A673 (cell line): ENCODE measurements around the gene ID1. TPM values are rescaled to one million over a fixed set of nuclear protein-coding genes. Genes with fewer than 3 reads are reported as not detected.

ENCODE experiments used
- BruUV-seq: library from RNA; stranded (reverse); fragments of 400-500 nt; replicated peaks from 2 replicates; lab custom pipeline; 2021; lab: Mats Ljungman, UMichigan
- CTCF ChIA-PET: fragments of 300-600 bp; sonication (Branson Sonifier 250); formaldehyde crosslinking; loops from one replicate; lab custom pipeline; 2022; ENCODE audit warnings: antibody characterized with exemption; lab: Charles Lee
- POLR2A ChIA-PET: fragments of 300-600 bp; sonication (Branson Sonifier 250); formaldehyde crosslinking; loops from one replicate; lab custom pipeline; 2022; ENCODE audit warnings: antibody characterized with exemption; ENCODE audit not compliant: low non-redundant PET; lab: Charles Lee
- DNase-seq: peaks from one replicate; pipeline ENCODE4 v3.0.0-alpha.2; 2015; ENCODE audit warnings: low spot score
- H3K27ac ChIP-seq: fragments of 200-600 bp; sonication (generic); 2 replicates; pipeline ENCODE4 v1.5.1; 2016; ENCODE audit warnings: mixed run types, low read depth, mild to moderate bottlenecking, mixed read lengths, antibody characterized with exemption, low read length; ENCODE audit not compliant: poor library complexity, severe bottlenecking
- H3K27me3 ChIP-seq: fragments of 200-600 bp; sonication (generic); replicated peaks from 2 replicates; pipeline ENCODE4 v1.6.1; 2017; ENCODE audit warnings: mixed run types, low read depth, mild to moderate bottlenecking, mixed read lengths, antibody characterized with exemption, low read length; ENCODE audit not compliant: insufficient read depth, poor library complexity
- H3K36me3 ChIP-seq: fragments of 200-600 bp; sonication (generic); 2 replicates; pipeline ENCODE4 v1.6.1; 2016; ENCODE audit warnings: mixed run types, mild to moderate bottlenecking, mixed read lengths, antibody characterized with exemption, low read length; ENCODE audit not compliant: insufficient read depth, poor library complexity, severe bottlenecking
- H3K4me1 ChIP-seq: fragments of 200-600 bp; sonication (generic); 2 replicates; pipeline ENCODE4 v1.6.1; 2017; ENCODE audit warnings: mixed run types, mild to moderate bottlenecking, mixed read lengths, antibody characterized with exemption, low read length; ENCODE audit not compliant: insufficient read depth, poor library complexity, severe bottlenecking
- H3K4me3 ChIP-seq: fragments of 200-600 bp; sonication (generic); 2 replicates; pipeline ENCODE4 v1.5.1; 2016; ENCODE audit warnings: low read depth, mixed run types, mild to moderate bottlenecking, mixed read lengths, low read length; ENCODE audit not compliant: poor library complexity, severe bottlenecking
- H3K9me3 ChIP-seq: fragments of 200-600 bp; sonication (generic); 2 replicates; pipeline ENCODE4 v1.6.1; 2016; ENCODE audit warnings: mixed run types, low read depth, mild to moderate bottlenecking, mixed read lengths, antibody characterized with exemption, low read length; ENCODE audit not compliant: poor library complexity, severe bottlenecking
- EZH2 ChIP-seq: fragments of 200-600 bp; sonication (generic); IDR thresholded peaks from 2 replicates; pipeline ENCODE4 v1.6.1; 2017; ENCODE audit warnings: borderline replicate concordance, low read depth, mild to moderate bottlenecking, mixed read lengths, antibody characterized with exemption, low read length; ENCODE audit not compliant: poor library complexity, severe bottlenecking
- intact Hi-C: fragments of 100-400 bp; cut with micrococcal nuclease; formaldehyde crosslinking; loops from one replicate; pipeline ENCODE4 v1.10.0; 2022; ENCODE audit not compliant: unreplicated experiment
- total RNA-seq: library from RNA; stranded (reverse); gene quantifications from 2 replicates; pipeline ENCODE4 v1.2.3, GENCODE V29; 2021
- TF ChIP-seq, protein P1 (sequence below): fragments of 300-800, 200-600 bp; sonication (generic); conservative IDR thresholded peaks from 2 replicates; pipeline ENCODE4 v1.5.1; 2017; ENCODE audit warnings: low read depth, mild to moderate bottlenecking, antibody characterized with exemption, low read length, moderate library complexity, mixed read lengths

ID1 gene
- total RNA-seq, 1 experiment from 2014 or later, result 39.3 TPM

DNA sequence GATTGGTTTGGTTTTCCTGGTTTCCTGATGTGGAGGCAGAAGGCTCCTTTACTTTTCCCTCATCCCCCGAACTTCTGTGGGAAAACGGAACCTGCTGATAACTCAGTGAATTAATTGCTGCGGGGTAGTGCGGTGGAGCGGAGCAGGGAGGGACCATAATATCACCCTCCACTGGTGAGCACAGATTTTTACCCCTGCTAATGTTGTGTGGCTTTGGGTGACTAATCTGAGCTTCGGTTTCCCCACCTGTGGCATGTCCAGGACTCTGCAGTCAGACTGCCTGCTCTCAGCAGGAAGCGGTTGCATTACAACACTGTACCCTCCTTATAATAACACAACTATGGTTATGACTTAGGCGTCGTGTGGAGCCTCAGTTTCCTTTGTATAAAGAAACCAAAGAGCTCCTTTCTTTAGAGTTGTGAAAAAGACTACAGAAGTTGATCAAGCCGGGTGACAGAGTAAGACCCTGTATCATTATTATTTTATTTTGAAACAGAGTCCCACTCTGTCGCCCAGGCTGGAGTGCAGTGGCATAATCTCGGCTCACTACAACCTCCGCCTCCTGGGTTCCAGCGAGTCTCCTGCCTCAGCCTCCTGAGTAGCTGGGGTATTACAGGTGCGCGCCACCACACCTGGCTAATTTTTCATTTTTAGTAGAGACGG lies 2.2 kb upstream of the ID1 start:
- H3K27ac ChIP-seq, result peak overlapping the region; percentile 96
- peaks cover 20% of the 10 kb centered on the region for H3K4me1 ChIP-seq
- CTCF ChIA-PET, result interaction anchor here (0.6 to 1.3 kb wide), 4 partner anchors 12 to 130 kb away, joined by 3 read pairs; no protein-coding TSS in a partner anchor
- peak; percentile 51 for DNase-seq
- POLR2A ChIA-PET, result interaction anchor here (3.1 kb wide), 1 partner anchor 30 kb away, joined by 23 read pairs; no protein-coding TSS in a partner anchor
- intact Hi-C loops, result no loop called here
- H3K27me3 ChIP-seq, result no peaks in the 10 kb centered on the region
- no peak overlapping the region for H3K4me3 ChIP-seq
- H3K9me3 ChIP-seq, result no peaks in the 10 kb centered on the region
- no peak for TF ChIP-seq EZH2
- TF ChIP-seq, protein P1, sequence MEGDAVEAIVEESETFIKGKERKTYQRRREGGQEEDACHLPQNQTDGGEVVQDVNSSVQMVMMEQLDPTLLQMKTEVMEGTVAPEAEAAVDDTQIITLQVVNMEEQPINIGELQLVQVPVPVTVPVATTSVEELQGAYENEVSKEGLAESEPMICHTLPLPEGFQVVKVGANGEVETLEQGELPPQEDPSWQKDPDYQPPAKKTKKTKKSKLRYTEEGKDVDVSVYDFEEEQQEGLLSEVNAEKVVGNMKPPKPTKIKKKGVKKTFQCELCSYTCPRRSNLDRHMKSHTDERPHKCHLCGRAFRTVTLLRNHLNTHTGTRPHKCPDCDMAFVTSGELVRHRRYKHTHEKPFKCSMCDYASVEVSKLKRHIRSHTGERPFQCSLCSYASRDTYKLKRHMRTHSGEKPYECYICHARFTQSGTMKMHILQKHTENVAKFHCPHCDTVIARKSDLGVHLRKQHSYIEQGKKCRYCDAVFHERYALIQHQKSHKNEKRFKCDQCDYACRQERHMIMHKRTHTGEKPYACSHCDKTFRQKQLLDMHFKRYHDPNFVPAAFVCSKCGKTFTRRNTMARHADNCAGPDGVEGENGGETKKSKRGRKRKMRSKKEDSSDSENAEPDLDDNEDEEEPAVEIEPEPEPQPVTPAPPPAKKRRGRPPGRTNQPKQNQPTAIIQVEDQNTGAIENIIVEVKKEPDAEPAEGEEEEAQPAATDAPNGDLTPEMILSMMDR, result no peak
- BruUV-seq, result no TSS peak
- H3K36me3 ChIP-seq, result no peaks in the 10 kb centered on the region

DNA sequence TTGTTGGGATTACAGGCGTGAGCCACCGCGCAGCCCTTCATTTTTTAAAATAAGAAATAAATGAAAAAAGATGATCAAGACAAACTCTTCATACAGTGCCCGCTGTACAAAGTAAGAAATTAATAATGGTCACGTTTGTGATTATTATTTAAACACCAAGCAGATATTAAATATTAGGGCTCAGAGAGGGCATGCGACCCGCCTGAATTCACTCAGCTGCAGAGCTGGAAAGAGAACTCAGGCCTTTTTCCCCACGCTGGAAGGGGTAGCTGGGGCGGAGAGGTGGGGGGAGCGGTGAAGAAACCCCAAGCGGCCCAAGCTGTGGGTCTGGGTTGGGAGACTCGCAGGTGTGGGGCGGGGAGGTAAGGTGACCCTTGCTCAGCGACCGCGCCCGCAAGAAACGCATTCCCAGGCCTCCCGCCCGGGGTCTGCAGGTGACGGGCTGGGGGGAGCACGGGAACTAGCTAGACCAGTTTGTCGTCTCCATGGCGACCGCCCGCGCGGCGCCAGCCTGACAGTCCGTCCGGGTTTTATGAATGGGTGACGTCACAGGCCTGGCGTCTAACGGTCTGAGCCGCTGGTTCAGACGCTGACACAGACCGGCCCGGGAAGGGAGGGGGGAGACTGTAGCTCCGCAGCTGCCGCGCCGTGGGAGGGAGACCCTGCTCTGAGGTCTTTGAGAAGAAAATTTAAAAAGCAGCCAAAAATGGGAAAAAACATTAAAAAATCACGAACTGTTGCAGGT lies 1.1 kb upstream of the ID1 start:
- Histone ChIP-seq H3K4me3 (peak overlapping the region; percentile 73), H3K27ac (peak overlapping the region; percentile 96), H3K9me3 (no peaks in the 10 kb centered on the region), H3K27me3 (no peaks in the 10 kb centered on the region), H3K36me3 (no peaks in the 10 kb centered on the region), H3K4me1 (peaks cover 27% of the 10 kb centered on the region)
- intact Hi-C loops, result no loop called here
- TF ChIP-seq, protein P1, result no peak
- TF ChIP-seq EZH2, result no peak
- peak; percentile 98 for DNase-seq
- ChIA-PET POLR2A (interaction anchor here (0.5 to 3.1 kb wide), 4 partner anchors 31 to 203 kb away, joined by 3 to 23 read pairs (median 8); partner anchors contain the start of gene BCL2L1), CTCF (interaction anchor here (0.6 to 1.7 kb wide), 4 partner anchors 9 to 44 kb away, joined by 3 to 15 read pairs (median 4); no protein-coding TSS in a partner anchor)
- no TSS peak for BruUV-seq

- Histone ChIP-seq H3K27me3 (no peaks in the 10 kb centered on the region), H3K9me3 (no peaks in the 10 kb centered on the region), H3K4me3 (peak overlapping the region; percentile 73), H3K36me3 (no peaks in the 10 kb centered on the region), H3K27ac (peak overlapping the region; percentile 96), H3K4me1 (peaks cover 27% of the 10 kb centered on the region)
- intact Hi-C loops, result loop anchor here (5.0 kb wide), 1 partner anchor 142 kb away; no protein-coding TSS in a partner anchor
- CTCF ChIA-PET, result interaction anchor here (0.6 to 1.7 kb wide), 6 partner anchors 8 to 45 kb away, joined by 3 to 15 read pairs (median 5); no protein-coding TSS in a partner anchor
- no peak for TF ChIP-seq EZH2
- TF ChIP-seq, protein P1, result no peak
- no peak for DNase-seq
- TSS peak; percentile 88 for BruUV-seq
- POLR2A ChIA-PET, result interaction anchor here (0.5 to 3.1 kb wide), 4 partner anchors 31 to 203 kb away, joined by 3 to 23 read pairs (median 8); partner anchors contain the start of gene BCL2L1
Measured at GRCh38 chr20:31604567-31605030, 490 bp upstream of the ID1 start.
